ENCODE results near the gene MIP. TPM values are rescaled to one million over a fixed set of nuclear protein-coding genes. Genes with fewer than 3 reads are reported as not detected.

Gene MIP
- total and polyA plus RNA-seq, 2 of the 13 experiments (the other 11 are each of a cell fraction or from before 2014, with no cell fraction given) = not detected

DNA sequence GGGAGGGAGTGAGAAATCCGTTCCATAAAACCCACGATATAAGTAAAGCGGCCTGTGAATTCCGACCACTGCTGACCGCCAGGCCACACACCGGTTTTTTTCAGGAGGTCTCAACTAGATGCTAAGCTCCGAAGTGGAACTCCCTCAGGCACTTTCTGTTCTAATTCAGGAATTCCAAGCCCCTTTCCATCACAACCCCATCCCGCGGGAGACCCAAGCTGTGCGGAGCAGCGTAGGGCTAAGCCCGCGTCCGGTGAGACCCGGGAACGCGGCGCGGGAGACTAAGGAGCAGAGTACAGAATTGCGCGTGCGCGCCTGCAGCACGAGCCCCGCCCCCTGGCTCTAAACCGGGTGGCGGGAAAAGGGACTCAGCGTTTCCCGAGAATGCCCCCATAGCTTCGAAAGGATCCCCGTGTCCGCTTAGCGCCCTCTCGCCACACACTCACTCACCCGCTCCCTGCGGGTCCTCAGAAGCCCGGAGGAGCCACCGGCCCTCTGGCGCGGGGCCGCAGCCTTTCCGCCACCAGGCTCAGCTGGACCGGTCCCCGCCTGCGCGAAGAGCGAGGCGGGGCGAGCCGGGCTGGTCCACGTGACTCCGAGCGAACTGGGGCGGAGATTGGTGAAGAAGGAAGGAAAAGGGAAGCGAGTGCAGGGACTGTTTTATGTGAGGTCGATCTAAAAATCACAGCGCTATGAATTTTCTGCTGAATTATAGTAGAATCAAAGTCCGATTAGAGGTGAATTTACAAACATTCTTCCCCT is 5.4 kb downstream of the MIP start, which contains the start of gene TIMELESS (continued):
- TF ChIP-seq, protein P1, sequence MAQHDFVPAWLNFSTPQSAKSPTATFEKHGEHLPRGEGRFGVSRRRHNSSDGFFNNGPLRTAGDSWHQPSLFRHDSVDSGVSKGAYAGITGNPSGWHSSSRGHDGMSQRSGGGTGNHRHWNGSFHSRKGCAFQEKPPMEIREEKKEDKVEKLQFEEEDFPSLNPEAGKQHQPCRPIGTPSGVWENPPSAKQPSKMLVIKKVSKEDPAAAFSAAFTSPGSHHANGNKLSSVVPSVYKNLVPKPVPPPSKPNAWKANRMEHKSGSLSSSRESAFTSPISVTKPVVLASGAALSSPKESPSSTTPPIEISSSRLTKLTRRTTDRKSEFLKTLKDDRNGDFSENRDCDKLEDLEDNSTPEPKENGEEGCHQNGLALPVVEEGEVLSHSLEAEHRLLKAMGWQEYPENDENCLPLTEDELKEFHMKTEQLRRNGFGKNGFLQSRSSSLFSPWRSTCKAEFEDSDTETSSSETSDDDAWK (CRISPR knock-in tag; IDR thresholded peaks at IDR 0.05) = no peak
- TF ChIP-seq ZFP90 (CRISPR knock-in tag; IDR thresholded peaks at IDR 0.05; ENCODE audit: borderline replicate concordance) = peak; percentile 96
- peak; percentile 48; the same call in 1 of the 2 replicates for TF ChIP-seq YEATS2 (CRISPR knock-in tag; IDR thresholded peaks at IDR 0.05; ENCODE audit: borderline replicate concordance)
- TF ChIP-seq SNAPC2 (CRISPR knock-in tag; IDR thresholded peaks at IDR 0.05) = peak; percentile 92
- peak; percentile 55 for TF ChIP-seq AGO2 (optimal IDR thresholded peaks at IDR 0.05; ENCODE audit: low read depth, low read length)
- 0 out of 2 replicates have a peak, but pooled peaks have one; percentile 54 for TF ChIP-seq XBP1 (CRISPR knock-in tag; IDR thresholded peaks at IDR 0.05)
- TF ChIP-seq, protein P2, sequence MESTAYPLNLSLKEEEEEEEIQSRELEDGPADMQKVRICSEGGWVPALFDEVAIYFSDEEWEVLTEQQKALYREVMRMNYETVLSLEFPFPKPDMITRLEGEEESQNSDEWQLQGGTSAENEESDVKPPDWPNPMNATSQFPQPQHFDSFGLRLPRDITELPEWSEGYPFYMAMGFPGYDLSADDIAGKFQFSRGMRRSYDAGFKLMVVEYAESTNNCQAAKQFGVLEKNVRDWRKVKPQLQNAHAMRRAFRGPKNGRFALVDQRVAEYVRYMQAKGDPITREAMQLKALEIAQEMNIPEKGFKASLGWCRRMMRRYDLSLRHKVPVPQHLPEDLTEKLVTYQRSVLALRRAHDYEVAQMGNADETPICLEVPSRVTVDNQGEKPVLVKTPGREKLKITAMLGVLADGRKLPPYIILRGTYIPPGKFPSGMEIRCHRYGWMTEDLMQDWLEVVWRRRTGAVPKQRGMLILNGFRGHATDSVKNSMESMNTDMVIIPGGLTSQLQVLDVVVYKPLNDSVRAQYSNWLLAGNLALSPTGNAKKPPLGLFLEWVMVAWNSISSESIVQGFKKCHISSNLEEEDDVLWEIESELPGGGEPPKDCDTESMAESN (CRISPR knock-in tag; conservative IDR thresholded peaks at IDR 0.05) = peak; percentile 70; the same call in 1 of the 2 replicates
- no peak for TF ChIP-seq SMC3 (IDR thresholded peaks at IDR 0.05; ENCODE audit: low read length)
- no peak for TF ChIP-seq PLRG1 (conservative IDR thresholded peaks at IDR 0.05)
- no peak for TF ChIP-seq TBP (CRISPR knock-in tag; IDR thresholded peaks at IDR 0.05)
- no peak for TF ChIP-seq ZNF556 (CRISPR knock-in tag; IDR thresholded peaks at IDR 0.05; ENCODE audit: borderline replicate concordance)
- peak; percentile 80; the same call in 1 of the 2 replicates for TF ChIP-seq ZNF232 (CRISPR knock-in tag; IDR thresholded peaks at IDR 0.05; ENCODE audit: borderline replicate concordance)
- TF ChIP-seq ZNF614 (CRISPR knock-in tag; IDR thresholded peaks at IDR 0.05; ENCODE audit: borderline replicate concordance) = peak; percentile 66; the same call in 1 of the 2 replicates
- no peak for TF ChIP-seq ZNF839 (CRISPR knock-in tag; IDR thresholded peaks at IDR 0.05; ENCODE audit: borderline replicate concordance)
- TF ChIP-seq, protein P3, sequence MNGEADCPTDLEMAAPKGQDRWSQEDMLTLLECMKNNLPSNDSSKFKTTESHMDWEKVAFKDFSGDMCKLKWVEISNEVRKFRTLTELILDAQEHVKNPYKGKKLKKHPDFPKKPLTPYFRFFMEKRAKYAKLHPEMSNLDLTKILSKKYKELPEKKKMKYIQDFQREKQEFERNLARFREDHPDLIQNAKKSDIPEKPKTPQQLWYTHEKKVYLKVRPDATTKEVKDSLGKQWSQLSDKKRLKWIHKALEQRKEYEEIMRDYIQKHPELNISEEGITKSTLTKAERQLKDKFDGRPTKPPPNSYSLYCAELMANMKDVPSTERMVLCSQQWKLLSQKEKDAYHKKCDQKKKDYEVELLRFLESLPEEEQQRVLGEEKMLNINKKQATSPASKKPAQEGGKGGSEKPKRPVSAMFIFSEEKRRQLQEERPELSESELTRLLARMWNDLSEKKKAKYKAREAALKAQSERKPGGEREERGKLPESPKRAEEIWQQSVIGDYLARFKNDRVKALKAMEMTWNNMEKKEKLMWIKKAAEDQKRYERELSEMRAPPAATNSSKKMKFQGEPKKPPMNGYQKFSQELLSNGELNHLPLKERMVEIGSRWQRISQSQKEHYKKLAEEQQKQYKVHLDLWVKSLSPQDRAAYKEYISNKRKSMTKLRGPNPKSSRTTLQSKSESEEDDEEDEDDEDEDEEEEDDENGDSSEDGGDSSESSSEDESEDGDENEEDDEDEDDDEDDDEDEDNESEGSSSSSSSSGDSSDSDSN (CRISPR knock-in tag; IDR thresholded peaks at IDR 0.05) = peak; percentile 59
- peak; percentile 81 for TF ChIP-seq ZNF343 (CRISPR knock-in tag; IDR thresholded peaks at IDR 0.05)
- TF ChIP-seq SAFB2 (CRISPR knock-in tag; IDR thresholded peaks at IDR 0.05; ENCODE audit: borderline replicate concordance, low read depth) = peak; percentile 60; the same call in 1 of the 2 replicates
- no peak for TF ChIP-seq REXO4 (CRISPR knock-in tag; IDR thresholded peaks at IDR 0.05; ENCODE audit: borderline replicate concordance)
- peak; percentile 67 for TF ChIP-seq ZMYM4 (CRISPR knock-in tag; IDR thresholded peaks at IDR 0.05)
- 0 out of 2 replicates have a peak, but pooled peaks have one; percentile 59 for TF ChIP-seq ZNF230 (CRISPR knock-in tag; IDR thresholded peaks at IDR 0.05)
- TF ChIP-seq ZMYM3 (CRISPR knock-in tag; IDR thresholded peaks at IDR 0.05) = peak; percentile 26; the same call in 1 of the 2 replicates
- peak; percentile 77; the same call in 1 of the 2 replicates for TF ChIP-seq NFATC3 (CRISPR knock-in tag; IDR thresholded peaks at IDR 0.05)
- TF ChIP-seq, protein P4, sequence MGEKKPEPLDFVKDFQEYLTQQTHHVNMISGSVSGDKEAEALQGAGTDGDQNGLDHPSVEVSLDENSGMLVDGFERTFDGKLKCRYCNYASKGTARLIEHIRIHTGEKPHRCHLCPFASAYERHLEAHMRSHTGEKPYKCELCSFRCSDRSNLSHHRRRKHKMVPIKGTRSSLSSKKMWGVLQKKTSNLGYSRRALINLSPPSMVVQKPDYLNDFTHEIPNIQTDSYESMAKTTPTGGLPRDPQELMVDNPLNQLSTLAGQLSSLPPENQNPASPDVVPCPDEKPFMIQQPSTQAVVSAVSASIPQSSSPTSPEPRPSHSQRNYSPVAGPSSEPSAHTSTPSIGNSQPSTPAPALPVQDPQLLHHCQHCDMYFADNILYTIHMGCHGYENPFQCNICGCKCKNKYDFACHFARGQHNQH (CRISPR knock-in tag; IDR thresholded peaks at IDR 0.05) = peak; percentile 73; the same call in 1 of the 2 replicates
- TF ChIP-seq HNRNPL (IDR thresholded peaks at IDR 0.05; ENCODE audit: low read depth, low read length) = 0 out of 2 replicates have a peak, but pooled peaks have one; percentile 26

Data from HepG2 (cell line).